IMR-90 (cell line): Measurements from ENCODE around the gene AP3M1. TPM values are rescaled to one million over a fixed set of nuclear protein-coding genes. Genes with fewer than 3 reads are reported as not detected.

Experiments
- ATAC-seq: fragments of 200-7000 bp; cut with Tn5 transposase; 2 replicates; pipeline ENCODE4 v1.9.1; 2020; ENCODE audit warnings: low read depth, mild to moderate bottlenecking, moderate library complexity
- BruUV-seq: library from RNA; stranded (reverse); fragments of 400-500 nt; replicated peaks from 2 replicates; lab custom pipeline; 2021; lab: Mats Ljungman, UMichigan
- CTCF ChIA-PET: fragments of 300-600 bp; formaldehyde crosslinking; extraction: SDS; loops from one replicate; lab custom pipeline; 2021; ENCODE audit warnings: antibody characterized with exemption; lab: Yijun Ruan, JAX
- POLR2A ChIA-PET: fragments of 300-600 bp; sonication (Branson Sonifier 250); formaldehyde crosslinking; loops from one replicate; lab custom pipeline; 2022; ENCODE audit warnings: antibody characterized with exemption; ENCODE audit not compliant: unreplicated experiment; lab: Charles Lee
- DNase-seq: peaks from one replicate; pipeline ENCODE4 v3.0.0; 2013
- H2AFZ ChIP-seq: replicated peaks from 2 replicates; pipeline ENCODE3; 2013; ENCODE audit warnings: low read length, mild to moderate bottlenecking; ENCODE audit not compliant: poor library complexity
- H2AK5ac ChIP-seq: 2 replicates; pipeline ENCODE4 v1.6.1; 2013; ENCODE audit warnings: low read depth, low read length, inconsistent platforms
- H2AK9ac ChIP-seq: replicated peaks from 2 replicates; pipeline ENCODE3; 2013; ENCODE audit warnings: mild to moderate bottlenecking, low read depth, low read length, moderate library complexity; ENCODE audit not compliant: poor library complexity
- H2BK120ac ChIP-seq: 2 replicates; pipeline ENCODE4 v1.6.1; 2013; ENCODE audit warnings: low read depth, low read length, inconsistent platforms
- H2BK15ac ChIP-seq: 3 replicates; pipeline ENCODE4 v1.6.1; 2013; ENCODE audit warnings: low read depth, low read length, inconsistent platforms
- H2BK20ac ChIP-seq: 2 replicates; pipeline ENCODE4 v1.6.1; 2013; ENCODE audit warnings: low read depth, mild to moderate bottlenecking, inconsistent platforms, low read length, moderate library complexity
- H2BK5ac ChIP-seq: 2 replicates; pipeline ENCODE4 v1.6.1; 2013; ENCODE audit warnings: mild to moderate bottlenecking, low read depth, low read length, inconsistent platforms; ENCODE audit not compliant: poor library complexity, severe bottlenecking
- H3K14ac ChIP-seq: replicated peaks from 2 replicates; pipeline ENCODE4 v1.6.1; 2013; ENCODE audit warnings: low read depth, low read length, inconsistent platforms
- H3K18ac ChIP-seq: 2 replicates; pipeline ENCODE4 v1.6.1; 2013; ENCODE audit warnings: low read depth, low read length, control low read depth
- H3K23ac ChIP-seq: 2 replicates; pipeline ENCODE4 v1.6.1; 2013; ENCODE audit warnings: low read depth, low read length, inconsistent platforms
- H3K27ac ChIP-seq: 2 replicates; pipeline ENCODE4 v1.5.1; 2013; ENCODE audit warnings: mild to moderate bottlenecking, control low read depth, low read length; ENCODE audit not compliant: insufficient read depth
- H3K27me3 ChIP-seq: 2 replicates; pipeline ENCODE4 v1.6.1; 2013; ENCODE audit warnings: low read length; ENCODE audit not compliant: control insufficient read depth, insufficient read depth
- H3K36me3 ChIP-seq: 2 replicates; pipeline ENCODE4 v1.6.1; 2013; ENCODE audit warnings: low read length, mixed read lengths; ENCODE audit not compliant: control insufficient read depth, insufficient read depth
- H3K4ac ChIP-seq: 2 replicates; pipeline ENCODE4 v1.6.1; 2013; ENCODE audit warnings: low read depth, low read length, inconsistent platforms
- H3K4me1 ChIP-seq: 2 replicates; pipeline ENCODE4 v1.6.1; 2013; ENCODE audit warnings: low read length, mixed read lengths; ENCODE audit not compliant: control insufficient read depth, insufficient read depth
- H3K4me2 ChIP-seq: 2 replicates; pipeline ENCODE4 v1.6.1; 2013; ENCODE audit warnings: low read depth, mild to moderate bottlenecking, control low read depth, low read length, moderate library complexity
- H3K4me3 ChIP-seq: 2 replicates; pipeline ENCODE4 v1.5.1; 2013; ENCODE audit warnings: low read depth, mild to moderate bottlenecking, control low read depth, low read length, moderate library complexity; ENCODE audit not compliant: insufficient read depth
- H3K56ac ChIP-seq: 2 replicates; pipeline ENCODE4 v1.6.1; 2013; ENCODE audit warnings: low read length, inconsistent platforms; ENCODE audit not compliant: insufficient read depth; ENCODE audit errors: extremely low read depth
- H3K79me1 ChIP-seq, 2 experiments: 2 replicates each; pipeline ENCODE4 v1.6.1; 2013; ENCODE audit warnings: low read length in 2 of 2, inconsistent platforms in 1 of 2, low read depth in 1 of 2
- H3K9ac ChIP-seq: 2 replicates; pipeline ENCODE4 v1.6.1; 2013; ENCODE audit warnings: low read depth, low read length, control low read depth
- H3K9me1 ChIP-seq: 2 replicates; pipeline ENCODE4 v1.6.1; 2013; ENCODE audit warnings: low read length, inconsistent platforms; ENCODE audit not compliant: insufficient read depth
- H3K9me3 ChIP-seq: 2 replicates; pipeline ENCODE4 v1.6.1; 2013; ENCODE audit warnings: low read length; ENCODE audit not compliant: control insufficient read depth, insufficient read depth
- H4K20me1 ChIP-seq: 2 replicates; pipeline ENCODE4 v1.6.1; 2013; ENCODE audit warnings: low read length, inconsistent platforms; ENCODE audit not compliant: insufficient read depth
- H4K5ac ChIP-seq: 2 replicates; pipeline ENCODE4 v1.6.1; 2013; ENCODE audit warnings: mild to moderate bottlenecking, low read depth, low read length, control low read depth
- H4K8ac ChIP-seq, 2 experiments: 2 replicates each; pipeline ENCODE4 v1.6.1; 2013; ENCODE audit warnings: low read depth in 2 of 2, low read length in 2 of 2, control low read depth in 1 of 2, inconsistent platforms in 1 of 2
- H4K91ac ChIP-seq: 2 replicates; pipeline ENCODE4 v1.6.1; 2013; ENCODE audit warnings: low read depth, low read length, inconsistent platforms; ENCODE audit not compliant: insufficient read depth
- BHLHE40 ChIP-seq: fragments of 150-350 bp; IDR thresholded peaks from 2 replicates; pipeline ENCODE4 v1.6.1; 2016; ENCODE audit warnings: mild to moderate bottlenecking, low read depth, low read length
- CEBPB ChIP-seq: IDR thresholded peaks from 2 replicates; pipeline ENCODE4 v1.6.1; 2012; ENCODE audit warnings: low read depth, low read length, improper control_type of control experiment
- CTCF ChIP-seq: conservative IDR thresholded peaks from 2 replicates; pipeline ENCODE4 v1.5.1; 2012; ENCODE audit warnings: mild to moderate bottlenecking, low read depth, low read length, improper control_type of control experiment
- MAFK ChIP-seq: IDR thresholded peaks from 2 replicates; pipeline ENCODE4 v1.6.1; 2012; ENCODE audit warnings: low read depth, low read length, improper control_type of control experiment
- POLR2A ChIP-seq: IDR thresholded peaks from 2 replicates; pipeline ENCODE4 v1.6.1; 2012; ENCODE audit warnings: mild to moderate bottlenecking, low read depth, low read length
- RAD21 ChIP-seq: IDR thresholded peaks from 2 replicates; pipeline ENCODE4 v1.6.1; 2012; ENCODE audit warnings: low read length, improper control_type of control experiment
- RCOR1 ChIP-seq: IDR thresholded peaks from 2 replicates; pipeline ENCODE4 v1.6.1; 2012; ENCODE audit warnings: mild to moderate bottlenecking, low read length, improper control_type of control experiment; ENCODE audit not compliant: insufficient replicate concordance
- USF2 ChIP-seq: fragments of 150-350 bp; IDR thresholded peaks from 2 replicates; pipeline ENCODE4 v1.6.1; 2017; ENCODE audit warnings: mild to moderate bottlenecking, antibody characterized with exemption, low read length, low read depth
- WGBS, 2 experiments: methylation state at CpG; one replicate each; pipeline versions ENCODE4 v1.1.5 to v1.1.7; 2013; ENCODE audit warnings: missing lambda C conversion rate in 2 of 2; ENCODE audit not compliant: insufficient read length in 1 of 2; ENCODE audit errors: extremely low coverage in 2 of 2; 5-methylcytosine and 5-hydroxymethylcytosine counted together
- dilution Hi-C: fragments of 300-500 bp; cut with HindIII; formaldehyde crosslinking; loops from one replicate; pipeline ENCODE4 v1.14.3; 2018; ENCODE audit warnings: low sequenced_read_pairs; ENCODE audit not compliant: unreplicated experiment
- in situ Hi-C: fragments of 300-500 bp; cut with MboI; formaldehyde crosslinking; loops from 3 replicates; pipeline ENCODE4 v1.14.3; 2019; ENCODE audit warnings: low sequenced_read_pairs, inconsistent platforms, mixed read lengths
- intact Hi-C: fragments of 100-400 bp; cut with micrococcal nuclease; formaldehyde crosslinking; loops from 2 replicates; pipeline ENCODE4 v1.10.0; 2022
- polyA plus RNA-seq, 3 experiments: library from polyadenylated mRNA; depleted of rRNA; stranded (reverse); fragments of >200 nt; gene quantifications; 2 replicates each; pipeline ENCODE4 v1.2.3, GENCODE V29; 2012; ENCODE audit warnings: low replicate concordance in 1 of 3
- total RNA-seq: library from RNA; depleted of rRNA; stranded (reverse); fragments of >200 nt; gene quantifications from 2 replicates; pipeline ENCODE4 v1.2.3, GENCODE V29; 2012

Gene AP3M1
- total and polyA plus RNA-seq, 2 of the 4 experiments (the other 2 are of a cell fraction), result 26.6 to 46.4 TPM

- no peak overlapping the region for H3K4ac ChIP-seq
- H3K9me1 ChIP-seq, result peaks cover 4% of the 10 kb centered on the region
- H3K79me1 ChIP-seq, result peaks cover 31 to 67% of the 10 kb centered on the region in 2 experiments; a peak in 3 of 4 replicates
- no peak overlapping the region for H2AFZ ChIP-seq
- H2BK15ac ChIP-seq, result no peak overlapping the region
- no peak overlapping the region for H3K56ac ChIP-seq
- H4K5ac ChIP-seq, result no peak overlapping the region
- no peak overlapping the region for H3K23ac ChIP-seq
- no peak overlapping the region for H3K27ac ChIP-seq
- no peak overlapping the region for H2BK20ac ChIP-seq
- no peak overlapping the region for H3K9ac ChIP-seq
- H3K14ac ChIP-seq, result no peak overlapping the region
- no peak for TF ChIP-seq CTCF
- no peak for TF ChIP-seq USF2
- no peak for TF ChIP-seq POLR2A
- no peak for TF ChIP-seq CEBPB
- no peak for TF ChIP-seq BHLHE40
- no peak for TF ChIP-seq MAFK
- TF ChIP-seq RCOR1, result no peak
- TF ChIP-seq RAD21, result no peak
- H2BK5ac ChIP-seq, result no peak overlapping the region
- H4K20me1 ChIP-seq, result peaks cover 48% of the 10 kb centered on the region
- DNase-seq (no peak), ATAC-seq (peak; percentile 19; the same call in 1 of the 2 replicates)
- H3K18ac ChIP-seq, result no peak overlapping the region
- ChIA-PET CTCF (interaction anchor here (1.1 kb wide), 1 partner anchor 20 kb away, joined by 3 read pairs; no protein-coding TSS in a partner anchor), POLR2A (no interaction called here)
- H3K4me1 ChIP-seq, result peaks cover 13% of the 10 kb centered on the region
- in situ Hi-C loops (no loop called here), intact Hi-C loops (no loop called here), dilution Hi-C loops (no loop called here)
- WGBS, 2 experiments, result 95% methylated on average over 3 of the region's 3 CpGs; no CpG with 5 or more reads in 1 of the 2 experiments
- no peaks in the 10 kb centered on the region for H3K27me3 ChIP-seq
- no TSS peak for BruUV-seq
- H3K4me3 ChIP-seq, result no peak overlapping the region
- H3K9me3 ChIP-seq, result no peaks in the 10 kb centered on the region
- H3K36me3 ChIP-seq, result peaks cover 66% of the 10 kb centered on the region
- H4K91ac ChIP-seq, result no peak overlapping the region
- H2BK120ac ChIP-seq, result no peak overlapping the region
- no peak overlapping the region for H2AK5ac ChIP-seq
- H4K8ac ChIP-seq, result no peak overlapping the region
- H2AK9ac ChIP-seq, result no peak overlapping the region
- no peak overlapping the region for H3K4me2 ChIP-seq
Observed at GRCh38 chr10:74118804-74119203, 31.8 kb downstream of the AP3M1 start.
